ENCODE data around the gene CASP1.

- TF ChIP-seq CTCF (IDR thresholded peaks at IDR 0.05) (no peak), POLR2A (IDR thresholded peaks at IDR 0.05) (no peak)
These were observed 42.2 kb downstream of the CASP1 start for GRCh38 chr11:104992781-104993180.
